GM10248 (cell line): ENCODE results near the gene VWCE.

Experiments
- CTCF ChIA-PET: fragments of 300-600 bp; sonication (Branson Sonifier 250); formaldehyde crosslinking; extraction: SDS; loops from one replicate; lab custom pipeline; 2021; ENCODE audit warnings: antibody characterized with exemption; lab: Yijun Ruan, JAX
- POLR2A ChIA-PET: fragments of 350-650 bp; sonication (Branson Sonifier 250); formaldehyde crosslinking; extraction: SDS; loops from one replicate; lab custom pipeline; 2020; ENCODE audit warnings: antibody characterized with exemption; lab: Yijun Ruan, JAX
- DNase-seq: peaks from one replicate; pipeline ENCODE4 v3.0.0; 2012; ENCODE audit errors: extremely low spot score
- CTCF ChIP-seq: IDR thresholded peaks from 2 replicates; pipeline ENCODE4 v1.5.1; 2012; ENCODE audit warnings: mild to moderate bottlenecking, low read depth; ENCODE audit errors: extremely low read depth, missing control alignments, control extremely low read depth

Gene VWCE

GRCh38 chr11:61275191-61275590 lies 19.9 kb downstream of the VWCE start:
- TF ChIP-seq CTCF = no peak
- POLR2A ChIA-PET = no interaction called here
- CTCF ChIA-PET = interaction anchor here (1.1 to 2.8 kb wide), 3 partner anchors 14 to 111 kb away, joined by 4 to 9 read pairs (median 8); partner anchors contain the start of gene VWCE
- DNase-seq = no peak

GRCh38 chr11:61274084-61274483 lies 21.0 kb downstream of the VWCE start:
- POLR2A ChIA-PET = no interaction called here
- CTCF ChIA-PET = interaction anchor here (2.8 kb wide), 1 partner anchor 20 kb away, joined by 9 read pairs; the partner anchor contains the start of gene VWCE
- no peak for DNase-seq
- TF ChIP-seq CTCF = no peak

GRCh38 chr11:61273178-61274078 lies 21.7 kb downstream of the VWCE start:
- no peak for DNase-seq
- ChIA-PET POLR2A (no interaction called here), CTCF (interaction anchor here (2.8 kb wide), 1 partner anchor 21 kb away, joined by 9 read pairs; the partner anchor contains the start of gene VWCE)
- TF ChIP-seq CTCF = no peak

- no peak for TF ChIP-seq CTCF
- no peak for DNase-seq
- ChIA-PET POLR2A (no interaction called here), CTCF (no interaction called here)
Observed at GRCh38 chr11:61272731-61273130, 22.4 kb downstream of the VWCE start.

- POLR2A ChIA-PET = interaction anchor here (0.6 kb wide), 1 partner anchor 99 kb away, joined by 3 read pairs; no protein-coding TSS in a partner anchor
- no peak for TF ChIP-seq CTCF
- DNase-seq = peak; percentile 58
- CTCF ChIA-PET = interaction anchor here (0.8 to 3.6 kb wide), 8 partner anchors 8 to 440 kb away, joined by 3 to 25 read pairs (median 6); no protein-coding TSS in a partner anchor
Observed at GRCh38 chr11:61270354-61271076, 24.6 kb downstream of the VWCE start.

GRCh38 chr11:61268588-61269250 lies 26.4 kb downstream of the VWCE start:
- ChIA-PET CTCF (interaction anchor here (3.6 kb wide), 1 partner anchor 15 kb away, joined by 25 read pairs; no protein-coding TSS in a partner anchor), POLR2A (no interaction called here)
- no peak for TF ChIP-seq CTCF
- DNase-seq = no peak
